Sigmoid colon (tissue), 4 donors: ENCODE data around the gene DCUN1D2.

Experiments
- EP300 ChIP-seq, 4 donors: sonication (generic); formaldehyde crosslinking; IDR thresholded peaks; one replicate each; pipeline ENCODE4 v1.6.1; 2017; ENCODE audit warnings: antibody characterized with exemption in 4 of 4
- POLR2A ChIP-seq, 2 donors: fragments of 450-650 bp; IDR thresholded peaks; one replicate each; pipeline ENCODE4 v1.6.1; 2016; ENCODE audit warnings: antibody characterized with exemption in 2 of 2, mild to moderate bottlenecking in 2 of 2, moderate library complexity in 2 of 2
- POLR2AphosphoS5 ChIP-seq, 4 donors: sonication (generic); formaldehyde crosslinking; IDR thresholded peaks; one replicate each; pipeline ENCODE4 v1.6.1; 2017; ENCODE audit warnings: antibody characterized with exemption in 4 of 4
- TF ChIP-seq, protein P1 (sequence below), 4 experiments: fragments of 450-650 bp in 3 of 4; fragments of 200-600 bp in 1 of 4; IDR thresholded peaks; one replicate each; pipeline ENCODE4 v1.5.1; 2016 to 2019; ENCODE audit warnings: antibody characterized with exemption in 4 of 4, mild to moderate bottlenecking in 3 of 4, moderate library complexity in 2 of 4

- TF ChIP-seq, protein P1, sequence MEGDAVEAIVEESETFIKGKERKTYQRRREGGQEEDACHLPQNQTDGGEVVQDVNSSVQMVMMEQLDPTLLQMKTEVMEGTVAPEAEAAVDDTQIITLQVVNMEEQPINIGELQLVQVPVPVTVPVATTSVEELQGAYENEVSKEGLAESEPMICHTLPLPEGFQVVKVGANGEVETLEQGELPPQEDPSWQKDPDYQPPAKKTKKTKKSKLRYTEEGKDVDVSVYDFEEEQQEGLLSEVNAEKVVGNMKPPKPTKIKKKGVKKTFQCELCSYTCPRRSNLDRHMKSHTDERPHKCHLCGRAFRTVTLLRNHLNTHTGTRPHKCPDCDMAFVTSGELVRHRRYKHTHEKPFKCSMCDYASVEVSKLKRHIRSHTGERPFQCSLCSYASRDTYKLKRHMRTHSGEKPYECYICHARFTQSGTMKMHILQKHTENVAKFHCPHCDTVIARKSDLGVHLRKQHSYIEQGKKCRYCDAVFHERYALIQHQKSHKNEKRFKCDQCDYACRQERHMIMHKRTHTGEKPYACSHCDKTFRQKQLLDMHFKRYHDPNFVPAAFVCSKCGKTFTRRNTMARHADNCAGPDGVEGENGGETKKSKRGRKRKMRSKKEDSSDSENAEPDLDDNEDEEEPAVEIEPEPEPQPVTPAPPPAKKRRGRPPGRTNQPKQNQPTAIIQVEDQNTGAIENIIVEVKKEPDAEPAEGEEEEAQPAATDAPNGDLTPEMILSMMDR (IDR thresholded peaks at IDR 0.05): no peak
- TF ChIP-seq EP300 (IDR thresholded peaks at IDR 0.05) (no peak), POLR2AphosphoS5 (IDR thresholded peaks at IDR 0.05) (no peak), POLR2A (IDR thresholded peaks at IDR 0.05) (no peak)
Observed at GRCh38 chr13:113519556-113519955, 29.0 kb upstream of the DCUN1D2 start.
